A549 (cell line): ENCODE measurements around the gene USF1. TPM values are rescaled to one million over a fixed set of nuclear protein-coding genes. Genes with fewer than 3 reads are reported as not detected.

Experiments used
- ATAC-seq, 2 experiments: fragments of 200-7000 bp in 1 of 2; fragments of >200 bp in 1 of 2; cut with Nextera tagmentation in 1 of 2; cut with Tn5 transposase in 1 of 2; 3 replicates each; pipeline versions ENCODE4 v1.8.0 to v1.9.1; 2018 to 2020; ENCODE audit warnings: mild to moderate bottlenecking in 1 of 2, moderate library complexity in 1 of 2
- CTCF ChIA-PET: fragments of 300-600 bp; sonication (Branson Sonifier 250); formaldehyde crosslinking; extraction: SDS; loops from one replicate; lab custom pipeline; 2021; ENCODE audit warnings: antibody characterized with exemption, inconsistent platforms; lab: Yijun Ruan, JAX
- POLR2A ChIA-PET: fragments of 350-600 bp; formaldehyde crosslinking; extraction: SDS; loops from one replicate; lab custom pipeline; 2021; ENCODE audit warnings: antibody characterized with exemption, inconsistent platforms; lab: Yijun Ruan, JAX
- DNase-seq, 2 experiments: peaks; one replicate each; pipeline versions ENCODE4 v3.0.0 to v3.0.0-alpha.2; 2011 to 2016; ENCODE audit warnings: low read depth in 1 of 2, low spot score in 1 of 2
- FAIRE-seq: peaks from 2 replicates; lab custom pipeline; 2011; peaks lifted over from hg19 to GRCh38; lab: Jason Lieb, UNC
- H3K27ac ChIP-seq, 2 experiments: fragments of >200 bp; sonication (Bioruptor Twin); formaldehyde crosslinking; 3 replicates each; pipeline ENCODE4 v1.5.1; 2016 to 2017
- H3K4me1 ChIP-seq: fragments of >200 bp; sonication (Bioruptor Twin); formaldehyde crosslinking; 3 replicates; pipeline ENCODE4 v1.6.1; 2016
- H3K4me2 ChIP-seq: fragments of >200 bp; sonication (Bioruptor Twin); formaldehyde crosslinking; 3 replicates; pipeline ENCODE4 v1.6.1; 2016
- H3K4me3 ChIP-seq: fragments of >200 bp; sonication (Bioruptor Twin); formaldehyde crosslinking; 3 replicates; pipeline ENCODE4 v1.5.1; 2016
- H3K9me3 ChIP-seq: fragments of >200 bp; sonication (Bioruptor Twin); formaldehyde crosslinking; 3 replicates; pipeline ENCODE4 v1.6.1; 2016
- CBX2 ChIP-seq: fragments of 200-600 bp; sonication (generic); IDR thresholded peaks from 2 replicates; pipeline ENCODE4 v1.6.1; 2016; ENCODE audit warnings: low read depth, mild to moderate bottlenecking, borderline replicate concordance
- CBX8 ChIP-seq: fragments of 200-600 bp; sonication (generic); IDR thresholded peaks from 2 replicates; pipeline ENCODE4 v1.6.1; 2016
- CHD2 ChIP-seq: fragments of 150-350 bp; IDR thresholded peaks from 2 replicates; pipeline ENCODE4 v1.6.1; 2014; ENCODE audit warnings: low read length; ENCODE audit not compliant: partially characterized antibody
- EHMT2 ChIP-seq: fragments of 200-600 bp; sonication (generic); IDR thresholded peaks from 2 replicates; pipeline ENCODE4 v1.6.1; 2016; ENCODE audit warnings: antibody characterized with exemption, low read depth, mild to moderate bottlenecking, moderate library complexity
- EP300 ChIP-seq, 2 experiments: fragments of >200 bp; sonication (Bioruptor Twin); formaldehyde crosslinking; IDR thresholded peaks; 2 replicates in 1 of 2; 3 replicates in 1 of 2; pipeline ENCODE4 v1.6.1; 2016 to 2017
- FOSB ChIP-seq: fragments of 250-450 bp; sonication (Bioruptor Pico); IDR thresholded peaks from 2 replicates; pipeline ENCODE4 v1.5.0; 2020; ENCODE audit warnings: mild to moderate bottlenecking, moderate library complexity
- FOXS1 ChIP-seq: fragments of 250-450 bp; sonication (Bioruptor Pico); IDR thresholded peaks from 2 replicates; pipeline ENCODE4 v1.5.0; 2020; ENCODE audit warnings: mild to moderate bottlenecking, moderate library complexity
- GATA3 ChIP-seq: IDR thresholded peaks from 2 replicates; pipeline ENCODE4 v1.6.1; 2012; ENCODE audit warnings: borderline replicate concordance
- HOXA7 ChIP-seq: fragments of 250-450 bp; sonication (Bioruptor Pico); IDR thresholded peaks from 2 replicates; pipeline ENCODE4 v1.5.0; 2020; ENCODE audit warnings: mild to moderate bottlenecking, moderate library complexity
- JUNB ChIP-seq: fragments of >200 bp; sonication (Bioruptor Twin); formaldehyde crosslinking; IDR thresholded peaks from 2 replicates; pipeline ENCODE4 v1.6.1; 2016
- KDM1A ChIP-seq: fragments of 200-600 bp; sonication (generic); IDR thresholded peaks from 2 replicates; pipeline ENCODE4 v1.6.1; 2016; ENCODE audit warnings: low read depth, mild to moderate bottlenecking
- MAZ ChIP-seq: fragments of 150-350 bp; IDR thresholded peaks from 2 replicates; pipeline ENCODE4 v1.6.1; 2014; ENCODE audit warnings: antibody characterized with exemption, low read depth, low read length, borderline replicate concordance
- NFE2L2 ChIP-seq: fragments of 150-350 bp; conservative IDR thresholded peaks from 2 replicates; pipeline ENCODE4 v1.6.1; 2014; ENCODE audit warnings: low read length
- NPAS2 ChIP-seq: fragments of 250-450 bp; sonication (Bioruptor Pico); IDR thresholded peaks from 2 replicates; pipeline ENCODE4 v1.8.0; 2022; ENCODE audit warnings: mild to moderate bottlenecking, moderate library complexity, borderline replicate concordance
- POLR2AphosphoS2 ChIP-seq: conservative IDR thresholded peaks from 2 replicates; pipeline ENCODE4 v1.6.1; 2012; ENCODE audit warnings: low read length, improper control_type of control experiment, inconsistent platforms
- RAD21 ChIP-seq, 2 experiments: fragments of >200 bp in 1 of 2; sonication (Bioruptor Twin) in 1 of 2; formaldehyde crosslinking in 1 of 2; IDR thresholded peaks in 1 of 2; conservative IDR thresholded peaks in 1 of 2; 2 replicates in 1 of 2; 3 replicates in 1 of 2; pipeline ENCODE4 v1.6.1; 2012 to 2018; ENCODE audit warnings: inconsistent platforms in 1 of 2
- RCOR1 ChIP-seq: fragments of 150-350 bp; IDR thresholded peaks from 2 replicates; pipeline ENCODE4 v1.6.1; 2014; ENCODE audit warnings: antibody characterized with exemption, low read length, low read depth
- TFCP2L1 ChIP-seq: fragments of 250-450 bp; sonication (Bioruptor Pico); IDR thresholded peaks from 2 replicates; pipeline ENCODE4 v1.5.0; 2021; ENCODE audit warnings: mild to moderate bottlenecking
- ZC3H11A ChIP-seq: fragments of 450-650 bp; IDR thresholded peaks from 2 replicates; pipeline ENCODE4 v1.6.1; 2014; ENCODE audit warnings: antibody characterized with exemption, mild to moderate bottlenecking
- ZNF302 ChIP-seq: fragments of 250-450 bp; sonication (Bioruptor Pico); IDR thresholded peaks from 2 replicates; pipeline ENCODE4 v1.9.0; 2021; ENCODE audit warnings: inconsistent platforms, mild to moderate bottlenecking, moderate library complexity
- ZSCAN20 ChIP-seq: fragments of 250-450 bp; sonication (Bioruptor Pico); IDR thresholded peaks from 2 replicates; pipeline ENCODE4 v1.8.0; 2022; ENCODE audit warnings: mild to moderate bottlenecking, moderate library complexity
- WGBS: methylation state at CpG from one replicate; pipeline ENCODE4 v1.1.6; 2017; ENCODE audit errors: missing lambda C conversion rate; 5-methylcytosine and 5-hydroxymethylcytosine counted together
- polyA plus RNA-seq, 4 experiments: library from polyadenylated mRNA; depleted of rRNA in 3 of 4; stranded (reverse); fragments of >200 nt; fragmentation: RNase III in 1 of 4; extraction: RNeasy Plus Mini Kit Qiagen cat#74134 plus additional on column Dnase treatment in 1 of 4; gene quantifications; 2 replicates in 3 of 4; 3 replicates in 1 of 4; pipeline ENCODE4 v1.2.3, GENCODE V29; 2011 to 2017
- TF ChIP-seq, protein P1 (sequence below): fragments of 250-450 bp; sonication (Bioruptor Pico); IDR thresholded peaks from 2 replicates; pipeline ENCODE4 v1.5.0; 2020; ENCODE audit warnings: low read depth, mild to moderate bottlenecking, moderate library complexity
- TF ChIP-seq, protein P2 (sequence below): fragments of 250-450 bp; sonication (Bioruptor Pico); IDR thresholded peaks from 2 replicates; pipeline ENCODE4 v1.5.0; 2021; ENCODE audit warnings: mild to moderate bottlenecking, moderate library complexity, borderline replicate concordance
- TF ChIP-seq, protein P3 (sequence below): IDR thresholded peaks from 2 replicates; pipeline ENCODE4 v1.6.1; 2012
- TF ChIP-seq, protein P4 (sequence below): IDR thresholded peaks from 2 replicates; pipeline ENCODE4 v1.6.1; 2012; ENCODE audit warnings: low read depth, borderline replicate concordance

USF1 gene
- polyA plus RNA-seq, 2 of the 4 experiments (the other 2 are of a cell fraction), result 35.5 to 60.5 TPM

DNA sequence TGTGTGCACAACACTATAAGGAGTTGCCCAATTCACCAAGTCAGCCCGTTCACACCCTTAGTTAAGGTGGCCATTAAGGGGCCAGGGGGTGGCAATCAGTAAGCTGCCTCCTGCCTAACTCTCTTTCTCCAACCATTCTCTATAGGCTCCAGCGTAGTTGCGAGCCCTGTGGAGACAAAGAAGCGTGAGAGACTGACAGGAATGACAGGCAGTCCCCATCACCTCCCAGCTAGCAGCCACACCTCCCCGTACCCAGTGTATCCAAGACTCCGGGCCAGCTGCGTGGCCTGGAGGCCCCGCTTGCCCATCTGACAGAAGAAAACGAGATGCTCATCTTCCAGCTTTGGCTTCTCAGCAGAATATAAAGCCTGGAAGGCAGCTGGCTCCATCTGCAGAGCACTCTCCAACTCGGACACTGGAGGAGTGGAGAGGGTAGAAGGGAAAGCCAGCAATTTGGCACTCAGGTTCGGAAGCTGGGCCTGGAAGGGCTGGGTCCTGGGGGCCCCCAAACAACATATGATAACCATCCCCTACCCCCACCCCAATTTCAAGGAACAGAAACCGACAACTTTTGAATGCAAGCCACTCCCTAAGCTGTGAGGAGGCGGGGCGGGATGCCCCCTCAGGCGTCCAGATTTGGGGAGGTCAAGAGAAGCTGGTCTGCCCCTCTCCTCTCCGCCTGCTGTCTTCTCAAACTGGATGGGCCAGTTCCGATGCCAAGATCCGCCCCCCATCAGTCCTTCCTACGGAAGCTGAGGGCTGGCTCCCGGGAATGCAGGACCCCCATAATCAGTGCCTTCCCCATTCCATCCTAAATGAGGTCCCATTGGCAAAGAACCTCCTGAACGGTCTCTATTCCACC, 7.9 kb downstream of the USF1 start:
- ATAC-seq, result no peak
- TF ChIP-seq JUNB, result no peak
- TF ChIP-seq CBX2, result no peak
- TF ChIP-seq, protein P1, sequence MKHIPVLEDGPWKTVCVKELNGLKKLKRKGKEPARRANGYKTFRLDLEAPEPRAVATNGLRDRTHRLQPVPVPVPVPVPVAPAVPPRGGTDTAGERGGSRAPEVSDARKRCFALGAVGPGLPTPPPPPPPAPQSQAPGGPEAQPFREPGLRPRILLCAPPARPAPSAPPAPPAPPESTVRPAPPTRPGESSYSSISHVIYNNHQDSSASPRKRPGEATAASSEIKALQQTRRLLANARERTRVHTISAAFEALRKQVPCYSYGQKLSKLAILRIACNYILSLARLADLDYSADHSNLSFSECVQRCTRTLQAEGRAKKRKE (CRISPR knock-in tag), result no peak
- ChIA-PET POLR2A (interaction anchor here (1.3 kb wide), 1 partner anchor 17 kb away, joined by 5 read pairs; the partner anchor contains the start of gene F11R), CTCF (interaction anchor here (0.5 to 2.0 kb wide), 6 partner anchors 33 to 234 kb away, joined by 3 to 10 read pairs (median 3); partner anchors contain the start of gene KLHDC9)
- H3K27ac ChIP-seq, result no peak overlapping the region
- H3K4me3 ChIP-seq, result no peak overlapping the region
- 86% methylated on average over 21 of the region's 21 CpGs for WGBS
- DNase-seq, result no peak
- FAIRE-seq, result no peak
- H3K4me1 ChIP-seq, result no peaks in the 10 kb centered on the region
- H3K4me2 ChIP-seq, result no peak overlapping the region
- H3K9me3 ChIP-seq, result no peaks in the 10 kb centered on the region

DNA sequence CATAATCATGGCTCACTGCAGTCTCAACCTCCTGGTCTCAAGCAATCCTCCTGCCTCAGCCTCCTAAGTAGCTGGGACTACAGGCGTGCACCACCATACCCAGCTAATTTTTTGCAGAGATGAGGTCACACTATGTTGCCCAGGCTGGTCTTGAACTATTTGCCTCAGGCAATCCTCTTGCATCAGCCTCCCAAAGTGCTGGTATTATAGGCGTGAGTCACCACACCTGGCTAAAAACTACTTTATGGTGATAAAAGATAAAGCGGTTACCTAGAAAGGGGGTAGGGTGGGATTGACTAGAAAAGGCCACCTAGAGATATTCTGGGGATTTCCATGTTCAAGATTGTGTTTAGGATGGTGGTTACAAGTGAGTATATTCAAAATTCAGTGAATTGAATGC, 12.0 kb downstream of the USF1 start:
- H3K4me1 ChIP-seq, result no peaks in the 10 kb centered on the region
- no peak overlapping the region for H3K27ac ChIP-seq
- FAIRE-seq, result no peak
- H3K4me3 ChIP-seq, result no peak overlapping the region
- no peak for ATAC-seq
- ChIA-PET CTCF (interaction anchor here (0.7 to 3.2 kb wide), 3 partner anchors 8 to 64 kb away, joined by 5 to 11 read pairs (median 9); partner anchors contain the start of gene KLHDC9), POLR2A (interaction anchor here (0.6 to 0.7 kb wide), 2 partner anchors 15 to 318 kb away, joined by 4 to 6 read pairs; no protein-coding TSS in a partner anchor)
- DNase-seq, result no peak
- no peaks in the 10 kb centered on the region for H3K9me3 ChIP-seq
- TF ChIP-seq EHMT2, result no peak
- TF ChIP-seq, protein P2, sequence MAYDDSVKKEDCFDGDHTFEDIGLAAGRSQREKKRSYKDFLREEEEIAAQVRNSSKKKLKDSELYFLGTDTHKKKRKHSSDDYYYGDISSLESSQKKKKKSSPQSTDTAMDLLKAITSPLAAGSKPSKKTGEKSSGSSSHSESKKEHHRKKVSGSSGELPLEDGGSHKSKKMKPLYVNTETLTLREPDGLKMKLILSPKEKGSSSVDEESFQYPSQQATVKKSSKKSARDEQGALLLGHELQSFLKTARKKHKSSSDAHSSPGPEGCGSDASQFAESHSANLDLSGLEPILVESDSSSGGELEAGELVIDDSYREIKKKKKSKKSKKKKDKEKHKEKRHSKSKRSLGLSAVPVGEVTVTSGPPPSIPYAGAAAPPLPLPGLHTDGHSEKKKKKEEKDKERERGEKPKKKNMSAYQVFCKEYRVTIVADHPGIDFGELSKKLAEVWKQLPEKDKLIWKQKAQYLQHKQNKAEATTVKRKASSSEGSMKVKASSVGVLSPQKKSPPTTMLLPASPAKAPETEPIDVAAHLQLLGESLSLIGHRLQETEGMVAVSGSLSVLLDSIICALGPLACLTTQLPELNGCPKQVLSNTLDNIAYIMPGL (CRISPR knock-in tag), result no peak
- TF ChIP-seq GATA3, result no peak
- TF ChIP-seq, protein P3, sequence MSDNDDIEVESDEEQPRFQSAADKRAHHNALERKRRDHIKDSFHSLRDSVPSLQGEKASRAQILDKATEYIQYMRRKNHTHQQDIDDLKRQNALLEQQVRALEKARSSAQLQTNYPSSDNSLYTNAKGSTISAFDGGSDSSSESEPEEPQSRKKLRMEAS, result no peak
- no peak for TF ChIP-seq NFE2L2
- no peak for TF ChIP-seq FOSB
- TF ChIP-seq KDM1A, result no peak
- TF ChIP-seq CBX8, result no peak
- TF ChIP-seq ZC3H11A, result no peak
- TF ChIP-seq TFCP2L1 (CRISPR knock-in tag), result no peak
- TF ChIP-seq MAZ, result no peak
- TF ChIP-seq JUNB, result no peak
- TF ChIP-seq RCOR1, result no peak
- TF ChIP-seq EP300 (IDR thresholded peaks at IDR 0.05), result no peak
- no peak for TF ChIP-seq ZNF302 (CRISPR knock-in tag)
- no peak for TF ChIP-seq FOXS1 (CRISPR knock-in tag)
- TF ChIP-seq, all 56 proteins: peak for 0
- WGBS, result 80% methylated on average over 3 of the region's 3 CpGs
- no peak overlapping the region for H3K4me2 ChIP-seq

DNA sequence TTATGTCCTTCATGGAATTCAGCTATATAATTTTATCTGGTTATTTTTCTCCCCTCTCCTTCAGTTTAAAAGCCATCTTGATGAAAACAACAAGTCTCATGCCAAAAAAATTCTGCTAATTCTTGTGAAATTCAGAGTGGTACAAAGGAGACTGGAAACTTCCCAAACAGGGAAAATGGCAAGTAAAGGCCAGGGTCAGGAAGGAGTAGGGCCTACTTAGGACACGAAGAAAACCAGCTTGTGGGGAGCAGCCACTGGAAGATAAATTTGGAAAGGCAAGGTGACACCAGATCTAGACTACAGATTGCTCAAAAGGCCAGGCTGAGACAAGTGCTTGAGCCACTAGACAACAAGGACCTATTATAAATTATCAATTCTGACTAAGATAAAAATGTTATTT, 13.4 kb downstream of the USF1 start:
- Histone ChIP-seq H3K27ac (no peak overlapping the region), H3K4me2 (no peak overlapping the region), H3K4me1 (no peaks in the 10 kb centered on the region), H3K4me3 (no peak overlapping the region), H3K9me3 (no peaks in the 10 kb centered on the region)
- 70% methylated on average over 1 of the region's 1 CpG for WGBS
- POLR2A ChIA-PET, result no interaction called here
- CTCF ChIA-PET, result interaction anchor here (0.9 to 3.2 kb wide), 4 partner anchors 9 to 65 kb away, joined by 3 to 11 read pairs (median 6); partner anchors contain the start of genes KLHDC9 and USF1
- FAIRE-seq, result no peak
- no peak for ATAC-seq
- DNase-seq, result no peak
- TF ChIP-seq JUNB (no peak), RAD21 (conservative IDR thresholded peaks at IDR 0.05 in 1 of 2, IDR thresholded peaks at IDR 0.05 in 1 of 2) (no peak), ZC3H11A (no peak), NPAS2 (CRISPR knock-in tag) (no peak), HOXA7 (CRISPR knock-in tag) (no peak), ZSCAN20 (no peak), CHD2 (no peak), POLR2AphosphoS2 (no peak)
- TF ChIP-seq, protein P4, sequence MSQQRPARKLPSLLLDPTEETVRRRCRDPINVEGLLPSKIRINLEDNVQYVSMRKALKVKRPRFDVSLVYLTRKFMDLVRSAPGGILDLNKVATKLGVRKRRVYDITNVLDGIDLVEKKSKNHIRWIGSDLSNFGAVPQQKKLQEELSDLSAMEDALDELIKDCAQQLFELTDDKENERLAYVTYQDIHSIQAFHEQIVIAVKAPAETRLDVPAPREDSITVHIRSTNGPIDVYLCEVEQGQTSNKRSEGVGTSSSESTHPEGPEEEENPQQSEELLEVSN, result no peak
